PFSK-1 (cell line): ENCODE data around the gene ASCL5.

Experiments used
- FOXP2 ChIP-seq: optimal IDR thresholded peaks from 2 replicates; pipeline ENCODE3; 2011; ENCODE audit warnings: borderline replicate concordance, control low read depth, inconsistent platforms; ENCODE audit not compliant: insufficient read depth; ENCODE audit errors: extremely low read length, extremely low read depth
- POLR2AphosphoS5 ChIP-seq: IDR thresholded peaks from 2 replicates; pipeline ENCODE4 v1.6.1; 2012; ENCODE audit warnings: low read depth, mild to moderate bottlenecking, control low read depth, low read length, moderate library complexity
- SIN3A ChIP-seq: IDR thresholded peaks from 2 replicates; pipeline ENCODE4 v1.6.1; 2012; ENCODE audit warnings: mild to moderate bottlenecking, low read length, moderate library complexity, borderline replicate concordance; ENCODE audit not compliant: insufficient read depth
- TAF1 ChIP-seq: IDR thresholded peaks from 2 replicates; pipeline ENCODE4 v1.6.1; 2012; ENCODE audit warnings: low read length, control low read depth, borderline replicate concordance; ENCODE audit not compliant: insufficient read depth
- TF ChIP-seq, protein P1 (sequence below), 2 experiments: IDR thresholded peaks; 2 replicates each; pipeline versions ENCODE4 v1.6.1 to v1.8.0; 2011 to 2012; ENCODE audit warnings: low read depth in 2 of 2, low read length in 2 of 2, control low read depth in 1 of 2, inconsistent platforms in 1 of 2, mild to moderate bottlenecking in 1 of 2, moderate library complexity in 1 of 2; ENCODE audit not compliant: insufficient read depth in 1 of 2

Gene ASCL5

DNA sequence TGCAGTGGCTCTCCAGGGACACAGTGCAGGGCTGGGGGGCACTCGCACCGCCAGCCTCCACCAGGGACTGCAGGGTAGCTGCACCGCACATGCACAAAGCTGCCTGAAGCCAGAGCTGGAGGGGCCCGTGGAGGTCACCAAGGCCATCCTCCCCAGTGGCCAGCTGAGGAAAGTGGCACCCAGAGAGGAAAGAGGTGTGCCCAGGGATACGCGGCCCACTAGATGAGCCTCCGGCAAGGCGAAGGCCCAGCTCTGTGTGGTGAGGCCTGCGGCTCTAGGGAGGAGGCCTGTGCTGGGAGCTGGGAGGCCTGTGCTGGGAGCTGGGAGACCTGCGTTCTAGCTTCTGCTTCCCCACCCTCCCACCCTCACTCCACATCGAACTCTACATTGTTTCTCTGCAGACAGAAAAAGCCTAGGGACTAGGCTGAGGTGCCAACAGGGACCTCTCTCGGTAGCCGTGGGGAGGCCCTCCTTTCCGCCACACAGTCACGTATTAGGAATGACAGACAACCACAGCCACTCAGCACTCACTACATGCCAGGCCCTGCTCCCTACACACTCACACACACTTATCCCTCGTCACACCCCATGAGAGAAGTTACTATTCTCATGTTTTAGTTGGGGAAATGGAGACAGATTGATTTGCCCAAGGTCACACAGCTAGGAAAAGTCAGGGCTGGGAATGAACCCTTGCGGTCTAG lies 921 bp upstream of the ASCL5 start:
- no peak for TF ChIP-seq TAF1
- no peak for TF ChIP-seq POLR2AphosphoS5
- no peak for TF ChIP-seq FOXP2
- TF ChIP-seq SIN3A = no peak
- TF ChIP-seq, protein P1, sequence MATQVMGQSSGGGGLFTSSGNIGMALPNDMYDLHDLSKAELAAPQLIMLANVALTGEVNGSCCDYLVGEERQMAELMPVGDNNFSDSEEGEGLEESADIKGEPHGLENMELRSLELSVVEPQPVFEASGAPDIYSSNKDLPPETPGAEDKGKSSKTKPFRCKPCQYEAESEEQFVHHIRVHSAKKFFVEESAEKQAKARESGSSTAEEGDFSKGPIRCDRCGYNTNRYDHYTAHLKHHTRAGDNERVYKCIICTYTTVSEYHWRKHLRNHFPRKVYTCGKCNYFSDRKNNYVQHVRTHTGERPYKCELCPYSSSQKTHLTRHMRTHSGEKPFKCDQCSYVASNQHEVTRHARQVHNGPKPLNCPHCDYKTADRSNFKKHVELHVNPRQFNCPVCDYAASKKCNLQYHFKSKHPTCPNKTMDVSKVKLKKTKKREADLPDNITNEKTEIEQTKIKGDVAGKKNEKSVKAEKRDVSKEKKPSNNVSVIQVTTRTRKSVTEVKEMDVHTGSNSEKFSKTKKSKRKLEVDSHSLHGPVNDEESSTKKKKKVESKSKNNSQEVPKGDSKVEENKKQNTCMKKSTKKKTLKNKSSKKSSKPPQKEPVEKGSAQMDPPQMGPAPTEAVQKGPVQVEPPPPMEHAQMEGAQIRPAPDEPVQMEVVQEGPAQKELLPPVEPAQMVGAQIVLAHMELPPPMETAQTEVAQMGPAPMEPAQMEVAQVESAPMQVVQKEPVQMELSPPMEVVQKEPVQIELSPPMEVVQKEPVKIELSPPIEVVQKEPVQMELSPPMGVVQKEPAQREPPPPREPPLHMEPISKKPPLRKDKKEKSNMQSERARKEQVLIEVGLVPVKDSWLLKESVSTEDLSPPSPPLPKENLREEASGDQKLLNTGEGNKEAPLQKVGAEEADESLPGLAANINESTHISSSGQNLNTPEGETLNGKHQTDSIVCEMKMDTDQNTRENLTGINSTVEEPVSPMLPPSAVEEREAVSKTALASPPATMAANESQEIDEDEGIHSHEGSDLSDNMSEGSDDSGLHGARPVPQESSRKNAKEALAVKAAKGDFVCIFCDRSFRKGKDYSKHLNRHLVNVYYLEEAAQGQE (IDR thresholded peaks at IDR 0.05; ENCODE audit: insufficient read depth in 1 of 2, low read depth in 2 of 2, low read length in 2 of 2) = no peak

DNA sequence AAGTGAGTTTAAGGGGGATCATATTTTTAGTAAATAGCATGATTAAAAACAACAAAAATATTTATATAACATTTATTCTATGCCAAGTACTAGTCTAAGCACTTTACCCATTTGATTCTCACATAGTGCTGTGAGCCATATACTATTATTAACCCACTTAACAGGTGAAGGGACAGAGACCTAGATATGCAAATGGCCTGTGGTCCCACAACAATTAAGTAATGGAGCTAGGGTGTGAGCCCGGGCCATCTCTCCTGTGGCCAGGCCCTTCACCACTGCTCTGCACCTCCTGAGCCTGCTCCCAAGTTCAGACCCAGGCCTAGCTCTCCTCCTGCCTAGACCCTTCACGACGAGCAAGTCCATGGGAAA lies 537 bp downstream of the ASCL5 start:
- TF ChIP-seq, protein P1 (IDR thresholded peaks at IDR 0.05; ENCODE audit: insufficient read depth in 1 of 2, low read depth in 2 of 2, low read length in 2 of 2) = no peak
- no peak for TF ChIP-seq POLR2AphosphoS5

DNA sequence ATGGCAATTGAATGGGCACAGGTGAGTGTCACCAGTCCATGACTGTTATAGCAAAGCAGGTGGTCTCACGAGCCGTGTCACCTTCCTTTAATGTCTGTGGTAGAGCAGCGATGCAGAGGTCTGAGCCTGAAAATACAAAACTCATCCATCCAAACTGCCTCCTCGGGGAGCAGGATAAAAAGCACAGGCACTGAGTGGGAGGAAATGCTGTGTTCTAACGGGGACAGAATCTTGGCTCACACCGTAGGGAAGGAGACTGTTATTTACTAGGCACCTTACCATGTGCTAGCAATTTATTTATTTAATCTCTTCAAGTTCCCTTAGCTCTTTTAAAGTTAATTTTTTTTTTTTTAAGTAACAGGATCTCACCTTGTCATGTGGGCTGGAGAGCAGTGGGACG lies 1.2 kb downstream of the ASCL5 start:
- TF ChIP-seq POLR2AphosphoS5 (no peak), TAF1 (no peak)
- TF ChIP-seq, protein P1 (IDR thresholded peaks at IDR 0.05; ENCODE audit: insufficient read depth in 1 of 2, low read depth in 2 of 2, low read length in 2 of 2) = no peak

DNA sequence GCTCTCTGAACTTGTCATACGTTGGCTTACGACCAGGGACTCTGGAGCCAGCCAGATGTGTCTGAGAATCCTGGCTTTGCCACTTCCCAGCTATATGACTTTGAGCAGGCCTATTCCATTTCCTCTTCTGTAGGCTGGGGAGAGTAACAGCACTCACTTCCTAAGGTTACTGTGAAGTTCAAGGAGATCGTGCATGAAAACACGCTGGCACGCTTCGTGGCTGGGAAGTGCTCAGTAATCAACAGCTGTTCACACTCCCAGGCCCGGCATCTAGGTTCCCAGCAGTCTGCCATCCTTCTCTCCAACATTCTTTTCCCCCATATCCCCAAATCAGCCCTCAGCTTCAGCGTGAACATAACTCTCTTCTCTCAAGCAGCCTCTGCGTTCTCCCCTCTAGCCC lies 2.0 kb downstream of the ASCL5 start:
- TF ChIP-seq FOXP2 = no peak
- TF ChIP-seq, protein P1 (IDR thresholded peaks at IDR 0.05; ENCODE audit: insufficient read depth in 1 of 2, low read depth in 2 of 2, low read length in 2 of 2) = no peak
- TF ChIP-seq POLR2AphosphoS5 = no peak
- TF ChIP-seq SIN3A = no peak
- TF ChIP-seq TAF1 = no peak

DNA sequence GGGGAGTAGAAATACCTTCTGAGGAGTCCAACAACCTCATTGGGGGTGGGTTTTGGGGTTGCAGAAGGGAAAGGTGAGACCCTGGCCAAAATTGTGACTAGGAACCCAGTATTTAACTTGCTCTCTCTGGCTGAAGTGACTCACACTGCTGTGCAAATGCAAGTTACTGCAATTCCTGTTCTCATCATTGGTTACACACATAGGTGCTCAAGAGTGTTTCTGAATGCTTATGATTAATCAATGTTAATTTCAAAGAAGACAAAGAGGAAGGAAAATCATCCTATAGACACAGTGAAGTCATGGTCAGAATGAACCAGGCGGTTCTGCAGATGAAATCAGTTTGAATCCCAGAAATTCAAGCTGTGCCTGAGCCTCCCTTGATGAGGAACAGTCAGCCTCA lies 3.1 kb downstream of the ASCL5 start:
- TF ChIP-seq POLR2AphosphoS5 = no peak
- TF ChIP-seq SIN3A = no peak
- no peak for TF ChIP-seq TAF1
- TF ChIP-seq FOXP2 = no peak
- TF ChIP-seq, protein P1 (IDR thresholded peaks at IDR 0.05; ENCODE audit: insufficient read depth in 1 of 2, low read depth in 2 of 2, low read length in 2 of 2) = no peak
